Hematopoietic multipotent progenitor cell (in vitro differentiated cells): ENCODE data around the gene RBM11. TPM values are rescaled to one million over a fixed set of nuclear protein-coding genes. Genes with fewer than 3 reads are reported as not detected.
A peak's percentile ranks its signal among the peaks of the same experiment; 100 is the strongest.

Experiments used
- DNase-seq, 3 donors: peaks; one replicate each; pipeline ENCODE4 v3.0.0-alpha.2; 2011 to 2015; ENCODE audit warnings: low read depth in 2 of 3, low spot score in 2 of 3
- total RNA-seq: library from RNA; depleted of rRNA; stranded (reverse); fragments of >200 nt; gene quantifications from one replicate; pipeline ENCODE4 v1.2.3, GENCODE V29; 2012

RBM11 gene
- total RNA-seq, 1 donor = 4.3 TPM

GRCh38 chr21:14267076-14267475 is 51.1 kb downstream of the RBM11 start:
- DNase-seq = no peak

GRCh38 chr21:14270631-14271030 is 54.7 kb downstream of the RBM11 start:
- no peak for DNase-seq

- no peak for DNase-seq
These were observed 55.1 kb downstream of the RBM11 start for GRCh38 chr21:14271053-14271452.

- DNase-seq = no peak
These were observed 55.7 kb downstream of the RBM11 start for GRCh38 chr21:14271641-14272040.

GRCh38 chr21:14273736-14274538 is 58.0 kb downstream of the RBM11 start:
- DNase-seq = peak in 1 of 3 donors; percentile 22

- no peak for DNase-seq
These were observed 59.8 kb downstream of the RBM11 start for GRCh38 chr21:14275702-14276205.

Other genes with a start within 250 kb of the RBM11 start
- gene LIPI, start 5.2 kb upstream of the RBM11 start, total RNA-seq = not detected
- 11.0 TPM for gene HSPA13, start 167.0 kb downstream of the RBM11 start, total RNA-seq